Smooth muscle cell (in vitro differentiated cells): Measurements from ENCODE around the gene SMNDC1. TPM values are rescaled to one million over a fixed set of nuclear protein-coding genes. Genes with fewer than 3 reads are reported as not detected.

Source experiments
- DNase-seq: peaks from one replicate; lab custom pipeline; 2025; ENCODE audit not compliant: unreplicated experiment; lab: John Stamatoyannopoulos, UW
- H2AFZ ChIP-seq: fragments of 200-600 bp; sonication (generic); 2 replicates; pipeline ENCODE4 v1.6.0; 2016; ENCODE audit warnings: antibody characterized with exemption, low read depth, mild to moderate bottlenecking
- H3F3A ChIP-seq: fragments of 200-600 bp; sonication (generic); 2 replicates; pipeline ENCODE4 v1.6.0; 2017; ENCODE audit warnings: antibody characterized with exemption, low read depth
- H3K27ac ChIP-seq: fragments of 200-600 bp; sonication (generic); 2 replicates; pipeline ENCODE4 v1.5.1; 2016; ENCODE audit warnings: low read depth, mild to moderate bottlenecking
- H3K27me3 ChIP-seq: fragments of 200-600 bp; sonication (generic); 2 replicates; pipeline ENCODE4 v1.6.1; 2016; ENCODE audit warnings: low read depth, mild to moderate bottlenecking
- H3K36me3 ChIP-seq: fragments of 200-600 bp; sonication (generic); 2 replicates; pipeline ENCODE4 v1.5.1; 2016; ENCODE audit warnings: low read depth
- H3K4me1 ChIP-seq: fragments of 200-600 bp; sonication (generic); 2 replicates; pipeline ENCODE4 v1.5.1; 2016; ENCODE audit warnings: low read depth
- H3K4me2 ChIP-seq: fragments of 200-600 bp; sonication (generic); 2 replicates; pipeline ENCODE4 v1.6.0; 2016; ENCODE audit warnings: mild to moderate bottlenecking
- H3K4me3 ChIP-seq: fragments of 200-600 bp; sonication (generic); 2 replicates; pipeline ENCODE4 v1.5.1; 2016; ENCODE audit warnings: mild to moderate bottlenecking
- H3K79me2 ChIP-seq: fragments of 200-600 bp; sonication (generic); 2 replicates; pipeline ENCODE4 v1.6.0; 2016; ENCODE audit warnings: low read depth, mild to moderate bottlenecking
- H3K9ac ChIP-seq: fragments of 200-600 bp; sonication (generic); 2 replicates; pipeline ENCODE4 v1.6.0; 2016; ENCODE audit warnings: low read depth
- H3K9me3 ChIP-seq: fragments of 200-600 bp; sonication (generic); replicated peaks from 2 replicates; pipeline ENCODE4 v1.5.1; 2016; ENCODE audit warnings: low read depth
- H4K20me1 ChIP-seq: fragments of 200-600 bp; sonication (generic); 2 replicates; pipeline ENCODE4 v1.6.0; 2016; ENCODE audit warnings: low read depth
- WGBS: methylation state at CpG from one replicate; pipeline ENCODE4 v1.1.7; 2016; ENCODE audit warnings: low lambda C conversion rate; 5-methylcytosine and 5-hydroxymethylcytosine counted together
- polyA plus RNA-seq: library from polyadenylated mRNA; unstranded; fragments of >200 nt; fragmentation: Nextera tagmentation; extraction: Ambion mirVana; gene quantifications from 2 replicates; pipeline ENCODE4 v1.2.1, GENCODE V29; 2016
- total RNA-seq: library from RNA; depleted of rRNA; stranded (reverse); fragments of >200 nt; gene quantifications from 2 replicates; pipeline ENCODE4 v1.2.3, GENCODE V29; 2014
- TF ChIP-seq, protein P1 (sequence below): fragments of 200-600 bp; sonication (generic); IDR thresholded peaks from 2 replicates; pipeline ENCODE4 v1.5.1; 2017; ENCODE audit warnings: borderline replicate concordance, mild to moderate bottlenecking, antibody characterized with exemption; ENCODE audit not compliant: insufficient read depth, poor library complexity, severe bottlenecking

Gene SMNDC1
- total and polyA plus RNA-seq, 2 experiments from 2014 or later = 17.7 to 22.2 TPM

DNA sequence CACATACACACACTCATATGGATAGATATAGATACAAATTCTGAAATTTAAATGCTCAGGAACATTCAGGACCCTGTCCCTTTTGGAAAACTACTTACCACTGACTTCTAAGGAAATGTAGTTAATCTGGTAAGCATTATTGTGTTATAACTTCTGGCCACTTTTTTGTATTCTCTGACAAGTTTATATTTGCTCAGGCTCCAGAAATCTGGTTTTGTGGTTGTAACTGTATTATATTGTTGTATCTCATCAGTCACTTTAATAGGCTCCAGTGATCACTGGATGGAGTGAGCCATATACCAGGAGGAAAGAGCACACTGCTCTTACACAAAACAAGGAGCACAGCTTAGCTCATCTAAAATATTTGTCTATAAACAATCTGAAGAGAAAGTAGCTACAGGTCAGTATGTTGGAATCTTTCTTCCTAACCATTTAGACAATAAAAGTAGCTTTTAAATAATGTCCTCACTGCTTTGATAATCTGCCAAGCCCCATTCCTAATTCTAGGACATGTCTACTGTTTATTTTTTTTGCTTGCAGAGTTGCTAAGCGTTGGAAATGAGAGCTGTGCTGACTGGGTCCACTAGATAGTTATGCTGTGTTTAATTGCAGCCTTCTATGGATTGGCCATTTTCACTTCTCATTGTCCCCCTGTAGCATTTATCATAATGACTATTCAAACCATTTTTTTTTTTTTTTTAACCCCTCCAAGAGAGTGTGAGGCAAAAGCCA is 43.8 kb downstream of the SMNDC1 start:
- no peaks in the 10 kb centered on the region for H3K4me1 ChIP-seq
- no peaks in the 10 kb centered on the region for H3F3A ChIP-seq
- no peak for DNase-seq
- H3K4me3 ChIP-seq = no peak overlapping the region
- no peak overlapping the region for H3K27ac ChIP-seq
- TF ChIP-seq, protein P1, sequence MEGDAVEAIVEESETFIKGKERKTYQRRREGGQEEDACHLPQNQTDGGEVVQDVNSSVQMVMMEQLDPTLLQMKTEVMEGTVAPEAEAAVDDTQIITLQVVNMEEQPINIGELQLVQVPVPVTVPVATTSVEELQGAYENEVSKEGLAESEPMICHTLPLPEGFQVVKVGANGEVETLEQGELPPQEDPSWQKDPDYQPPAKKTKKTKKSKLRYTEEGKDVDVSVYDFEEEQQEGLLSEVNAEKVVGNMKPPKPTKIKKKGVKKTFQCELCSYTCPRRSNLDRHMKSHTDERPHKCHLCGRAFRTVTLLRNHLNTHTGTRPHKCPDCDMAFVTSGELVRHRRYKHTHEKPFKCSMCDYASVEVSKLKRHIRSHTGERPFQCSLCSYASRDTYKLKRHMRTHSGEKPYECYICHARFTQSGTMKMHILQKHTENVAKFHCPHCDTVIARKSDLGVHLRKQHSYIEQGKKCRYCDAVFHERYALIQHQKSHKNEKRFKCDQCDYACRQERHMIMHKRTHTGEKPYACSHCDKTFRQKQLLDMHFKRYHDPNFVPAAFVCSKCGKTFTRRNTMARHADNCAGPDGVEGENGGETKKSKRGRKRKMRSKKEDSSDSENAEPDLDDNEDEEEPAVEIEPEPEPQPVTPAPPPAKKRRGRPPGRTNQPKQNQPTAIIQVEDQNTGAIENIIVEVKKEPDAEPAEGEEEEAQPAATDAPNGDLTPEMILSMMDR = no peak
- H3K79me2 ChIP-seq = no peaks in the 10 kb centered on the region
- no peak overlapping the region for H3K4me2 ChIP-seq
- peaks cover 2% of the 10 kb centered on the region for H3K36me3 ChIP-seq
- no peaks in the 10 kb centered on the region for H3K9me3 ChIP-seq
- H2AFZ ChIP-seq = no peak overlapping the region
- WGBS = 92% methylated on average over 1 of the region's 1 CpG
- no peaks in the 10 kb centered on the region for H3K27me3 ChIP-seq
- no peak overlapping the region for H3K9ac ChIP-seq
- peaks cover 62% of the 10 kb centered on the region for H4K20me1 ChIP-seq

DNA sequence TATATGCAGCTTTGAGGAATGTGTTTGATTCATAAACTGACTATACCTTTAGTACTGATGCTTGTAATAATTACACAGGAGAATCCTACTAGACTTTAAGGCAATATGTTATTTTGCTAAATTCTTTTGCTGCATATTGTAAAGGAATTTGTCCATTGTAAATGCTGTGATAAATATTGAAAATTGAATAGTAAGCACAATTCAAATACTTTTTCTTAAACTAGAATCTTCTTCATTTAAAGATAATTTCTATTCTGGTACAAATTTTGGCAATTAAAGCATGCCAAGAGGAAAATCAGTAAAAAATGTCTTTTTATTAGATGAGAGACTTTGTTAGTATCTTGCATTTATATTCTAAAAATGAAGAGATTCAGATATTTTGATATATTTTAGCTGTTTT is 45.4 kb downstream of the SMNDC1 start:
- peaks cover 46% of the 10 kb centered on the region for H4K20me1 ChIP-seq
- TF ChIP-seq, protein P1 = no peak
- no peaks in the 10 kb centered on the region for H3K79me2 ChIP-seq
- H3K4me2 ChIP-seq = no peak overlapping the region
- no peaks in the 10 kb centered on the region for H3K4me1 ChIP-seq
- H3K9ac ChIP-seq = no peak overlapping the region
- H2AFZ ChIP-seq = no peak overlapping the region
- no peaks in the 10 kb centered on the region for H3K9me3 ChIP-seq
- peaks cover 6% of the 10 kb centered on the region for H3K36me3 ChIP-seq
- H3K27me3 ChIP-seq = no peaks in the 10 kb centered on the region
- no peak for DNase-seq
- no peaks in the 10 kb centered on the region for H3F3A ChIP-seq
- no peak overlapping the region for H3K27ac ChIP-seq
- H3K4me3 ChIP-seq = no peak overlapping the region

DNA sequence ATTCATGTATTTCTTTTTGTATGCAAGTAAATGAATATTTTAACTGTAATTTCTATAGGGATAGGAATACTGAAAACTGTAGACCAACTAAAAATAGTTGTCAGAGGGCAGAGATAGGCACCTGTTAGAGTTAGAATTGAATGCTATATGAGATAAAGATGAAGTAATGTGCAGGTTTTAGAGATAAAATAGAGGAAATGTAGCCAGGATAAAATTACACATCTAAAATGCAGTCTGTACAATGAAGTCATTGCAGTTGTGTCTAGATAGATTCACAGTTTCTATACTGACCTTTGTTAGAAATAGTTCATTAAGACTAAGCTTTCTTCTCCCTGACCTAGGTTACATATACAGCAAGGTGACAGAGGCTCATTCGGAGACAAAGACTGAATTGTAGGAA is 46.2 kb downstream of the SMNDC1 start:
- no peaks in the 10 kb centered on the region for H3K4me1 ChIP-seq

More for the DNA sequence above, 46.2 kb downstream of the SMNDC1 start:
- Histone ChIP-seq H3K27ac (no peak overlapping the region), H3K4me3 (no peak overlapping the region), H4K20me1 (peaks cover 46% of the 10 kb centered on the region), H3F3A (no peaks in the 10 kb centered on the region), H2AFZ (no peak overlapping the region), H3K4me2 (no peak overlapping the region), H3K27me3 (no peaks in the 10 kb centered on the region), H3K36me3 (peaks cover 6% of the 10 kb centered on the region), H3K9me3 (no peaks in the 10 kb centered on the region), H3K79me2 (no peaks in the 10 kb centered on the region), H3K9ac (no peak overlapping the region)
- TF ChIP-seq, protein P1 = no peak
- 97% methylated on average over 1 of the region's 1 CpG for WGBS
- no peak for DNase-seq
